Ectodermal cell (in vitro differentiated cells): ENCODE results near the gene NCAPH2.
"Not testable (repeated sequence)": the region's sequence is repeated elsewhere in the genome, so short reads cannot be mapped to it uniquely, and the experiment has no call there.

Experiments used
- H3K27ac ChIP-seq: 2 replicates; pipeline ENCODE4 v1.7.0; 2013; ENCODE audit warnings: mild to moderate bottlenecking, low read depth, low read length; ENCODE audit not compliant: insufficient read depth, poor library complexity, severe bottlenecking
- H3K27me3 ChIP-seq: 2 replicates; pipeline ENCODE4 v1.7.0; 2013; ENCODE audit warnings: mild to moderate bottlenecking, low read length; ENCODE audit not compliant: insufficient read depth, control insufficient read depth, poor library complexity, severe bottlenecking
- H3K36me3 ChIP-seq: one replicate; pipeline ENCODE4 v1.7.0; 2013; ENCODE audit warnings: low read length; ENCODE audit not compliant: control insufficient read depth, insufficient read depth
- H3K4me1 ChIP-seq: one replicate; pipeline ENCODE4 v1.7.0; 2013; ENCODE audit warnings: low read length; ENCODE audit not compliant: control insufficient read depth, insufficient read depth
- H3K4me3 ChIP-seq: 2 replicates; pipeline ENCODE4 v1.7.0; 2013; ENCODE audit warnings: low read depth, low read length, control low read depth; ENCODE audit not compliant: insufficient read depth
- H3K9me3 ChIP-seq: 2 replicates; pipeline ENCODE4 v1.7.0; 2013; ENCODE audit warnings: mild to moderate bottlenecking, low read length, moderate library complexity; ENCODE audit not compliant: control insufficient read depth
- WGBS, 2 experiments: methylation state at CpG; one replicate each; pipeline ENCODE4 v1.1.7; 2013; ENCODE audit warnings: missing lambda C conversion rate in 2 of 2; 5-methylcytosine and 5-hydroxymethylcytosine counted together

NCAPH2 gene

DNA sequence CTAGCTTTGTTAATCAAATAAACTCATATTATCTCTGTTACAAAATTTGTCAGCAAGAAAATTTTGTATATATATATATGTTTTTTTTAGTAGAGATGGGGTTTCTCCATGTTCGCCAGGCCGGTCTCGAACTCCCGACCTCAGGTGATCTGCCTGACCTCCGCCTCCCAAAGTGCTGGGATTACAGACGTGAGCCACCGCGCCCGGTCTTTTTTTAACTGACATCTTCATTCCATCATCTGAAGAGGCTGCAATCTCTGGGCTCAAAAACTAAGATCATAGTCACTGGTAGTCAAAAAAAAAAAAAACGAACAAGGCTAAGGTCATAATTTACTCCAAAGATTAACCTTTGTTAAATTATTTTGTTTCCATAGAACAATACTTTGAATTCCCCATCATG, 32.4 kb downstream of the NCAPH2 start:
- peaks cover 23% of the 10 kb centered on the region for H3K27me3 ChIP-seq
- no peaks in the 10 kb centered on the region for H3K9me3 ChIP-seq
- no peak overlapping the region for H3K4me3 ChIP-seq
- H3K27ac ChIP-seq: no peak overlapping the region
- H3K36me3 ChIP-seq: no peaks in the 10 kb centered on the region
- WGBS, 2 experiments: 86 to 88% methylated on average over 10 of the region's 10 CpGs
- no peaks in the 10 kb centered on the region for H3K4me1 ChIP-seq

DNA sequence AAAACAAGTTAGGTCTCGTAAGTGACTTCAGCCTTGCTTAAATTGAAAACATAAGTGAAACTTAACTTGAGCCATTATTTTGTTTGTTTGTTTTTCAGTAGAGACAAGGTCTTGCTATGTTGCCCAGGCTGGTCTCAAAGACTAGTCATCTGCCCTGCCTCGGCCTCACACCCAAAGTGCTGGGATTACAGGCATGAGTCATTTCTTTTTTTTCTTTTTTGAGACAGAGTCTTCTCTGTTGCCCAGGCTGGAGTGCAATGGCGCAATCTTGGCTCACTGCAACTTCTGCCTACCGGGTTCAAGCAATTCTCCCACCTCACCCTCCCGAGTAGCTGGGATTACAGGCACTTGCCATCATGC, 33.6 kb downstream of the NCAPH2 start:
- not testable (repeated sequence) for H3K4me3 ChIP-seq, H3K36me3 ChIP-seq, H3K27ac ChIP-seq, H3K4me1 ChIP-seq, H3K9me3 ChIP-seq
- H3K27me3 ChIP-seq: peaks cover 26% of the 10 kb centered on the region
- 92 to 94% methylated on average over 5 of the region's 5 CpGs for WGBS, 2 experiments

DNA sequence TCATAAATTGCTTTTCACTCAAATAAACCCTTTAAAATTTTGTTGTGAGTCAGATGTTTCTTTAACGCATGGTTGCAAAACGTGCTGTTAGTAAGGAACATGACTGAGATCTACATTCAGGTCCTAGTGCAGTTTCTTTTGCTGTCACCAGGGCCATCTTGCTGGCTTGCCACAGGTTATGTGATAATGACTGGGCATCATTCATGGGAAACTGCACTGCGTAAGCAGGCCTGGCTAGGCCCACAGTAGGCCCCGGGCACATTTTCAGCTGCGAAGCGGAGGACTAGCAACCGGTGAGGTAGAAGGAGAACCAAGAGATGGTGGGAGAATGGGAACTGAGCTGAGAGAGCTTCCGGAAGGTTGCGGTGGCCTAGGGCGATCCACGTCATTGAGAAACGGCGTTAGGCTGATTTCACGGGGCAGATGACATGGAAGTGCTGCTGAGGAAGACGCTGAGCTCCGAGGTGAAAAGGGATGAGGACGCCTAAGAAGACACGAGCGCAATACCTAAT, 34.4 kb downstream of the NCAPH2 start:
- no peak overlapping the region for H3K27ac ChIP-seq
- H3K4me1 ChIP-seq: no peaks in the 10 kb centered on the region
- WGBS, 2 experiments: 94 to 97% methylated on average over 19 of the region's 19 CpGs
- H3K27me3 ChIP-seq: peaks cover 26% of the 10 kb centered on the region
- no peaks in the 10 kb centered on the region for H3K9me3 ChIP-seq
- no peak overlapping the region for H3K4me3 ChIP-seq
- H3K36me3 ChIP-seq: no peaks in the 10 kb centered on the region

DNA sequence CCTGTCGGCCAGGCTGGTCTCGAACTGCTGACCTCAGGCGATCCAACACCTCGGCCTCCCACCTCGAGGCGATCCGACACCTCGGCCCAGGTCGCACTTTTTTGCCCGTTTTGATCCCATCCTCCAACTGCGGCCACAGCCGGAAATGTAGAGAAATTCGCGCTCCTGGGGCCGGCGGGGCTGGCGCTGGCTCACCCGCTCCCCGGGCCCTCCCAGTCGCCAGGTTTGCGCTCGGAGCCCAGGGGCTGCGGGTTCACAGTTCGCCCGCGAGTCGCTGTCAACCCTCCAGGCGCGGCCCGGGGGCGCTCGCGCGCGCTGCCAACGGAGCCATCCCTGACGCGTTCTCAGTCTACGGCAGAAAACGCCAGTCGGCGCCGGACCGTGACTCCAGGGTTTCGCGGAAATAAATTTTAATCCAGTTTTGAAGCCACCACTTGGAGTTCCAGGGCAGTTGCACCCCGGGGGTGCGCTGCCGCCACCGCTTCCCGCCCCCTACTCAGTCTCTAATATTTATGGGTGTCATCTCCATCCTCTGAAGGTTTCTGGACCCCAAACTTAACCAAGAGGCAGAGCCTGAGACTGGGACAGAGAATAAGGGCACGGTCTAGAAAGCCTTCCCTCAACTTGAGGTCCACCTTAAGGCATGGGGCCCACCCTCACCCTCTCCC, 36.2 kb downstream of the NCAPH2 start:
- H3K27ac ChIP-seq: no peak overlapping the region
- H3K36me3 ChIP-seq: no peaks in the 10 kb centered on the region
- no peak overlapping the region for H3K4me3 ChIP-seq

DNA sequence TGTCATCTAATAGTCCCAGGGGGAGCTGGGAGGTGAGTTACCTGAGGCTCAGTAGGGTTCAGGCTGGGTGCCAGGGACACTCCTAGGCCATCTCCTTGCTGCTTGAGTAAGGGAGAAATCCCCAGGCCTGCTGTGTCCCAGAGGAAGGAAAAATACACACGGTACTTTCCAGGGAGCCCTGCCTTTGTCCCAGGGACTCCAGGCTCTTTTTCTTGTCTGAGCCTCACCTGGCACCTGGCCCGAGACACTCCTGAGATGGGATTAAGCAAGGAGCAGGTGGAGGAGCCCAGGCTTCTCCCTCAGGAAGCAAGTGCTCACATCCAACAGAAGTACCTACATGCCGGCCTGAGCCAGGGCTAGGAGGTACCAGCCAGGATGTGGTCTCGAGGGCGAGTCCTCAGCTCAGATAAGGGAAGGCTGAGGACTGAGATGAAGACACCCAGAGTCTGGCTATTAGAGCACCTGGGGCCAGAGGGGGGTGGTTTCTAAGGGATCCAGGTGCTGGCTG, 36.8 kb downstream of the NCAPH2 start:
- no peak overlapping the region for H3K4me3 ChIP-seq
- 89 to 91% methylated on average over 5 of the region's 5 CpGs for WGBS, 2 experiments
- H3K36me3 ChIP-seq: no peaks in the 10 kb centered on the region
- H3K27me3 ChIP-seq: peaks cover 26% of the 10 kb centered on the region
- no peaks in the 10 kb centered on the region for H3K4me1 ChIP-seq
- H3K27ac ChIP-seq: no peak overlapping the region
- H3K9me3 ChIP-seq: no peaks in the 10 kb centered on the region

More for the DNA sequence above, 36.2 kb downstream of the NCAPH2 start:
- Histone ChIP-seq H3K27me3 (peaks cover 26% of the 10 kb centered on the region), H3K4me1 (no peaks in the 10 kb centered on the region), H3K9me3 (no peaks in the 10 kb centered on the region)
- 11 to 12% methylated on average over 52 of the region's 52 CpGs for WGBS, 2 experiments

DNA sequence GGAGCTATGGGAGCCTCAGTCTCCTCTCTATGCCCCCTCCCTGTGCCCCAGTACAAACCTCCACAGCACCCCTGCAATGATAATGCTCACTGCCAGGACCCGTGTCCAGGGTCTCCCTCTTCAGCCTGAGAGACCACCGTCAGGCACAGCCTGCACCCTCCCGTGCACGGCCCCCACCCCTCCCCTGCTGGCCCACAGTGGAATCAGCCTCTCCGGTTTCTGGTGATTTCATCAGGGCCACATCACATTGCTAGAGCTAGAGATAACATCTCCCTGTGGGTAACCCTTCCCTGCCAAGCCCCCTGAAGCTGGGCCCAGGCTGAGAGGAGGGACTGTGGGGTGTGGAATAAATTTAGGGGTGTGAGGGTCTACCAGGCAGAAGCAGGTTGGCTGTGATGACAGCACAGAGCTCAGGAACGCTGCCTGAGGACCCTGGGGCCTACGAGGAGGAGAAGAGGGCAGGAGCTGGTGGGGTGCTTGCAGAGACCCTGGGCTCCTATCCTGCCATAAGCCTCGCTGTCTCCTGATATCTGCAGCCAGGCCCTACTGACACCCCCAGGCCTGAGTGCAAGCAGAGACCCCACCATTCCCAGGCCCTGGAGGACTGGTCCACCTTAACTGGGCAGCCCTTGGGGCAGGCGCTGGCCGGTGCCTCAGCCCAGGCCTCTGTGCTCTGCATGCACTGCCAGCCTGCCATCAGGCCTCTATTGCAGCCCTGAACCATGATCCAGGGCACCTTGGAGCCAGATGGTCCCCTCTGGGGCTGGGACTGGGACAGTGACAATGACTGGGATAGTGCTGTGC, 37.7 kb downstream of the NCAPH2 start, which contains the start of gene KLHDC7B:
KLHDC7B (plus strand) TSS at position 378 of the 804 bp plus-strand sequence; CDS start at position 723, 345 bp downstream.
- H3K4me3 ChIP-seq: no peak within 1 kb of the TSS
- no peaks in the 10 kb centered on the region for H3K36me3 ChIP-seq
- H3K4me1 ChIP-seq: no peaks in the 10 kb centered on the region
- WGBS, 2 experiments: 89 to 91% methylated on average over 10 of the region's 10 CpGs
- peaks cover 26% of the 10 kb centered on the region for H3K27me3 ChIP-seq
- no peak within 1 kb of the TSS for H3K27ac ChIP-seq
- H3K9me3 ChIP-seq: no peaks in the 10 kb centered on the region

DNA sequence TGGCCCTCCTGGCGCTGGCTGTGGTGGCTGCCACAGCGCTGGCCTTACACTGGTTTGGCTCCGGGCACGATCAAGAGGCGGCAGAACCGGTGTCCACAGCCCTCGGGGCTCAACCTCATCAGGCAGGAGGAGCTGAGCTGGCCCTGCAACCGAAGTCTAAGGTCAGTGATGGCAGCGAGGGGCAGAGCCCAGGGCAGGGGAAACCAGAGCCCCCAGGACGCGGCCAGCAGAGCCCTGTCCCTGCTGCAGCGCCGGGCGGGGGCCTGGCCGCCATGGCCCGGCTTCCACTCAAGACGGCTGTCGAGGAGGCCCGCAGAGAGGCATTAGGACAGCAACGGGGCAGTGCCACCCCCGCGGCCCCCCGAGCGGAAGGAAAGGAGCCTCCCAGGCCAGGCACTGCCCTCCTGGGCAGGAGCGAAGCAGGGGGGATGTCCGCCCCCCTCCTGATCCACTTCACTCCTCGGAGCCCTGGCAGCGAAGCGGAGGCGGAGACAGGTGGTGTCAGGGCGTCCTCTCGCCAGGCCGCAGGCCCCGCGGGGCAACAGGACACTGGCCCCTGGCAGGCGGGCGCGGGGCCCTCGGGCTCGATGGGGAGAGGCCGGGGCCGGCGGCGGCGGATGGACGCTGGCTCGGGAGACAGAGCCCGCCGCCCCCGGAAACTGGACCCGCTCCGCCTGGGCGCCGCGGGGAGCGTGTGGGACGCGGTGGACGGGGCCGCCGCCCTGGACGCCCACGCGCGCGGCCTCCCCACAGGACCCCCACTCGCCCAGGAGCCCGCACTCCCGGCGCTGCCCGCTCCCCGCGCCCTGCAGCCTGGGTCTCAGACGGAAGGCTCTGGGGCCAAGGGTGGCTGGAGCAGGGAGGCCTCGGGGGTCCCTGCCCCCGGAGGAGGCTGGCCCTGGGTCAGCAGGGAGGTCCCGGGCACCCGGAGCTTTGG, 38.6 kb downstream of the NCAPH2 start:
- Histone ChIP-seq H3K9me3 (no peaks in the 10 kb centered on the region), H3K4me1 (no peaks in the 10 kb centered on the region), H3K4me3 (no peak overlapping the region), H3K36me3 (no peaks in the 10 kb centered on the region), H3K27me3 (peaks cover 26% of the 10 kb centered on the region), H3K27ac (no peak overlapping the region)
- 94% methylated on average over 78 of the region's 78 CpGs for WGBS, 2 experiments

DNA sequence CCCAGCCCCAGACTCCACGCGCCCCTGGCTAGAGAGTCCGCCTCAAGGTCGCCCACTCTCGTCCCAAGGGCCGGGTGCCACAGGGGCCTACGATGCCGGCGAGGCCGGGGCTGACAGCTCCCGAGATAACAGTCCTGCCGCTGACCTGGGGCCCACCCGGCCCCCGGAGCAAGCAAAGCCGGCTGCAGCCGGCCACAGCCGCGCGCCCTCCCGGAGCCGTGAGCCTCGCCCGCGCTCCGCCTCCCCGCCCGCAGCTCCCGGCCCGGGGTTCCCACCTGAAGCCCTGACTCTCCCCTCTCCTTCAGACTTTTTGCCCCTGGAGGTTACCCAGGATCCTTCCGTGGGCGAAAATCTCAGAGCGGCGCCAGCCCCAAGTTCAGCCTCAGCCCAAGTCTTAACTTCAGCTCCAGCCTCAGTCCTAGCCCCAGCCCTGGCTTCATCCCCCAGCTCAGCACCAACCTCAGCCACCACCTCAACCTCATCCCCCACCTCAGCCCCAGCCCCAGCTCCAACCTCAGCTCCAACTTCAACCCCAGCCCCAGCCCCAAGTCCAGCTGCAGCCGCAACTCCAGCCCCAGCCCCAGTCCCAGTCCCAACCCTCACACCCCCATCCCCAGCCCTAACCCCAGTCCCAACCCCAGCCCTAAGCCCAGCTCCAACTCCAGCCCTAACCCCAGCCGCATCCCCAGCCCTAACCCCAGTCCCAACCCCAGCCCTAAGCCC, 39.4 kb downstream of the NCAPH2 start:
- H3K27ac ChIP-seq: no peak overlapping the region
- H3K36me3 ChIP-seq: no peaks in the 10 kb centered on the region
- no peaks in the 10 kb centered on the region for H3K4me1 ChIP-seq
- 93% methylated on average over 35 of the region's 35 CpGs for WGBS, 2 experiments
- peaks cover 26% of the 10 kb centered on the region for H3K27me3 ChIP-seq
- no peak overlapping the region for H3K4me3 ChIP-seq
- no peaks in the 10 kb centered on the region for H3K9me3 ChIP-seq
